Tongue (tissue), 2 donors: ENCODE measurements around the gene KLF15. TPM values are rescaled to one million over a fixed set of nuclear protein-coding genes. Genes with fewer than 3 reads are reported as not detected.
A peak's percentile ranks its signal among the peaks of the same experiment; 100 is the strongest.
"Not testable (repeated sequence)": the region's sequence is repeated elsewhere in the genome, so short reads cannot be mapped to it uniquely, and the experiment has no call there.

Experiments
- DNase-seq: peaks from one replicate; pipeline ENCODE4 v3.0.0-alpha.2; 2015
- total RNA-seq: library from RNA; depleted of rRNA; stranded (reverse); fragments of >200 nt; gene quantifications from one replicate; pipeline ENCODE4 v1.2.3, GENCODE V29; 2014

The KLF15 gene
- total RNA-seq, 1 donor from 2014 or later, result 12.1 TPM

DNA sequence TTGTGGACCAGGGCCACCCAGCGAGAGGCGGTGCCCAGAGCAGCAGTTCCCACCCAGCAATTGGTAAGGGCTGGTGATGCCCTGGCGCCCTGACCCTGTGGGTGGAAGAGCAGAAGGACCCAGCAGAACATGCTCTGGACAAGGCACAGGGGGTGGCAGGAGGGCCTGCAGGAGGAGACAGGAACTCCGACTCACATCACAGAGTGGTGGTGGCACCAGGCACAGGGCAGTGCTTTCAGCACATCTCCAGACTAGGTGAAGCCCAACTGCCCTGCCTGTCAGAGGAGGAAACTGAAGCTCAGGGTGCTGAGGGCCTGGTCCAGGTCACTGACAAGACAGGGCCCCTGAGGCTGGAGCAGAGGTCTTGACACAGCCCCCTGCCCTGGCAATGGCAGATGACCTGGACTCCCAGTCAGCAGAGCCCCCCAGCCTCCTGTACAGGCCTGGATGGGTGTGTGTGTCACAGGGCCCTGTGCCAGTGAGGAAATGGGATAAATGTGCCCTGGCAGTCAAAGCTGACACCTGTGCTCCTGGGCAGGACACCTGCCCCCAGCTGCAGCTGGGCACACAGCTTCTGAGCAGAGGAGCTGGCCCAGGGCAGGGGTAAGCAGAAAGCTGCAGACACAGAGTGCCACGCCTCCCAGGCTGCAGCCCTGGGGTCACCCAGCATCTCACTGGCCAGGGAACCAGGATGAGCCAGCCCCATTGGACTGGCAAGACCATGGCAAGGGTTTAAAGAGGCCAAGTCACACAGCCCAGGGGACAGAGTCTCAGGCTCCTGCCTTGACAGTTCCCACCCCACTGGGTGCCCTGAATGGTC, 11.4 kb downstream of the KLF15 start:
- no peak for DNase-seq

DNA sequence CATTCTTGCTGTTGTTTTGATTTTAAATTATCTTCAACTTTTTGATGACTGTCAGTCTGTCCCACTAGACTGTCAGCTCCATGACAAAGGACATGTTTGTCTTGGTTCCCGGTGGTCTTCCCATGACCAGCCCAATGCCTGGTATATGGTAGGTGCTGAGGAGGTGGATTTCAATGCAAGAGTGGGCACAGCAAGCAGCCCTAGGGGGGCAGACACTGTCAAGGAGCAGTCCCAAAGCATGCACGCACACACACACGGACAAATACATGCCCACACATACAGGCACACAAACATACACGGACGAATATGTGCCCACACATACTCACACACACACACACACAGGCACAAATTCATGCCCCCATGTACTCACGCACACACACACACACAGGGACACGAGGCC, 12.0 kb downstream of the KLF15 start:
- DNase-seq, result no peak

DNA sequence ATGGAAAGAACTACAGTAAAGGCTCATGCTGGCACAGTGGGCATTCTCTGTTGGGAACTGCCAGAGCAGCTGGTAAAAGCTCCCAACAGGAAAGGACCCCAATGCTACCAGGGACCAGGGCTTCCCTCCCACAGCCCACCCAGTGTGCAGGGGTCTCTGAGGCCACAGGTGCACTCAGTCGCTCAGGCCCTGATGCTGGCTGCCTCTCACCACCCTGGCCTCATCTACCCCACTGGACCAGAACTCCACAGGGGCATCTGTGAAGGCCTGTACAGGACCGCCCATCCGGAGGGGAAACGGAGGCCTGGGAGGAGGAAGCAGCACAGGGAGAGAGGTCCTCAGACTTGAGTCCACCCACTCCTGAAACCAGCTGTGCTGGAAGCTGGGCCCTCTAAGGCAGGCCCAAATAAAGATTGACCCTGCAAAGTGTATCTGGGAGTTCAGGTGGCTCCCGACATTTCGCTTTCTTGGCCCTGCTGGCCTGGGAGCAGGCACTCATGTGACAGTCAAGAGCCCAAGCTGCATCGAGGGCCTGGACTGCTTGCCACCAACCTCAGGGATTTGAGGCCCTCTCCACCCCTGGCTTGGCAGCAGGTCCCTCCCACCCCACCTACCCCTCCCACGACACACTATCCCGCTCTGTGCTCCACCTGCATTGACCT, 12.7 kb downstream of the KLF15 start:
- no peak for DNase-seq

DNA sequence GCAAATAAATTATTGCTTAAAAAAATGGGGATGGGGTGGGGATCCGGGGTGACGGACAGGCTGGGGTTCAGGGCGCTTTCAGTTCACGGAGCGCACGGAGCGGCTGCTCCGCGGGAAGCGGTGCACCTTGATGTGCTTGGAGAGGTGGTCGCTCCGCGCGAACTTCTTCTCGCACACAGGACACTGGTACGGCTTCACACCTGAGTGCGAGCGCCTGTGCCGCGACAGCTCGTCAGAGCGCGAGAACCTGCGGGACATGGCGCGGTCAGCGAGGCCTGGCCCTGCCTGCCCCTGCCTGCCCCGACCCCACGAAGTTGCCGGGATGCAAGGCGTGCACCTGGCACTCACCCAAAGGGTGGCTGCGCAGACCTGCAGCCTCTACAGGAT, 13.6 kb downstream of the KLF15 start:
- no peak for DNase-seq

DNA sequence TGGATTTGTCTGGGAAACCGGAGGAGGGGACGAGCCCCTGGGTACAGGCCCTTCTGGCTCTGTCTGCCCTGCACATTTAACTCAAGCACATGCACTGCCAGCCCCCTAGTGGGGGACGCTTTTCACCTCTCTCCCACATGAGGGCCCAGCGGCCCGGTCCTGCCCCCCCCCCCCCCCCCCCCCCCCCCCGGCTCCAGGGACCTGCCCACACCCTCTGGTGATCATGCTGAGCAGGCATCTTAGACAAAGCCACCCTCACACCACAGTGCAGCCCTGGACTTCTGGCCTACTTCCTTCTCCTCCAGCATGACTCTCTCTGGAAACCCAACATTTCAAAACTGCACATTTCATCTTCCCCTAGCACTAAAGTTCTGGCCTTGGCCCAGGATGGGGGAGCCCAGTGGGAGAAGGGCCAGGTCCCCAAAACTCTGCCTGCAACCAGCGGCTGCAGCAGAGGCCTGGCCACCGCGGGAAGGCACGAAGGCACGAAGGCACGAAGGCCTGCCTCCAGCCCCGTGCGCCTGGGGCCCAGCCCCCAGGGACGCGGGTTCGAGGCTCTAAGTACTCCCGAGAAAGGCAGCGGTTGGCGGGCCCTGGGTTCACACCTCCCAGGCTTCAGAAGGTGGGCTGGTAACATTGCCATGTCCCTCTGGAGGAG, 14.1 kb downstream of the KLF15 start:
- no peak for DNase-seq

DNA sequence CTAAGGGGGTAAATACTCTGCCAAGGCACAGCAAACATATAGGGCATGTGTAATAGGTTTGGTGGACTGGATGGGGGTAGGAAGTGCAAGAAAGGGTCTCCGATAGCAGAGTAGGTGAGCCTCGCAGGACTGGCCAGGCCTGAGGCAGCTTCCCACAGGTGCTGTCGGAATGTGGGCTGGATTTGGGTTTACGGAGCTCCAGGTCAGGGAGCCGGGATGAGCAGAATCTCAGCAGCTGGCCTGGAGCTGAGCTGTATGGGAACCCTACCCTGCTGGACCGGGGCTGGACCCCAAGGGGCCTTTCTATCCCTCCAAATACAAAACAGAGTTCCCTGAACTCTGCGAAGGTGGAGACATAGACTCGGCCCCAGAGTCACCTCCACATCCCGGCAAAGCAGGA, 15.0 kb downstream of the KLF15 start:
- no peak for DNase-seq

DNA sequence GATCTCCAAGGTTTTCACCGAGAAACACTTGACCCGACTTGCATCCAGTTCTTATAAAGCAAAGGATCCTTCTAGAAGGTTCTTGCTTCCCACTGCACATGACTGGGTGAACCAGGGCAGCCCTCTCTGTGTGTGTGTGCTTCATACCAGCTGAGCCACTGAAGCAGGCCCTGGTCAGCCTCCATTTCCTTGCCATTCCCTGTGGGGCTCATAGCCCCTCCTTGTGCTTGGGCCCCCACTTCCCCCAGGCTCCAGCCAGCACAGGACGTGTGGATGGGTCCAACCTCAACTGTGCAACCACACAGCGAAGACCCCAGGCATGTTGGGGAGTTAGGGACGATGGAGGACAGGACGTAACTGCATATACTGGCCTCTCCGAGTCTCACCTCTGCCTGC, 15.5 kb downstream of the KLF15 start:
- no peak for DNase-seq

DNA sequence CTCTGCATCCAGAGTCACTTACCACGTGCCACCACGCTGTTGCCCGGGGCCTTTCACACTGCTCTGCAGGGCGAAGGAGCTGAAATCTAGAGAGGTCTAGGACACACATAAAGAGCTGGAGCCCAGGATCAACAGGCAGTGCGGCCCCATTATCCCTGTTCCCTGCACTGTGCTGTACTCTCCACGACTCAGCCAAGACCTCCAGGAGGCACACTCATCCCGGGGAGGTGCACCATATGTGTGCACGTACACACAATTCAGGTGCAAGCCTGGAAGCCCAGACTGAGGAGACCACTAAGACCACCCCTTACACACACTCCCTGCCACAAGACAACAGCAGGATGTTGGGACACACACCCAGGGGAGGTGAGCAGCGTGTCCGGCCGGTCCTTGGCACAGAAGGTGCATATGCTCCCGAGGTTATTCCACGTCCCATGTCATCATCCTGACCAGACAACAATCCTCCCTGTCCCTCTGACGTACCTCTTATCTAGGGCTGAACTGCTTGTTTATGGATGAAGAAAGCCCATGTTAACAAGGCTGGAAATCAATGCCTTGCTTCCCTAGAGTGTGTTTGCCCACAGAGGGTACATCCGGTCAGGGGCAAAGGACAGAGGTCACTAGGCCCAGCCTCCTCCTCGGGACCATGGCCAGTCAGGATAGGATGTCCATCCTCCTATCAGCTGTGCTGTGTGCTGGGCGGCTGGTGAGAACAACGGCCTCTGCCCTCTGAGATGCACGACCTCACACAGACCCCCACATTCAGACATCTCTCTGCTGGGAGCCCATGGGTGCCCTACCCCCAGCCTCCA, 16.1 kb downstream of the KLF15 start:
- DNase-seq, result no peak

DNA sequence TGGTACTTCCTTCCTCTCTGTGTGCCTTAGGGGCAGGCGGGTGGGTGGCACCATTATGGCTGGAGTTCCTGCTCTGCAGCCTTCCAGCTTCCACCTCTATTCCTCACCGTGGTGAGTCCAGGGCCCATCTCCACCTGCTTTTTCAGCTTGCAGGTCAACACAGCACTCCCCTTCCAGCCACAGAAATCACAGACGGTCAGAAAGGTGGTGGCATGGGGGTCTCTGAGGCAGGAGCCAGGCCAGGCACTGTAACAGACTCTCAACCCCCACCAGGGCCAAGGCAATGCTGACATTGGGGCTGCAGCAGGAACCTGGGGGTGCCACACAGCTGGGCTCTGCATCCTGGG, 16.6 kb downstream of the KLF15 start:
- DNase-seq, result no peak

DNA sequence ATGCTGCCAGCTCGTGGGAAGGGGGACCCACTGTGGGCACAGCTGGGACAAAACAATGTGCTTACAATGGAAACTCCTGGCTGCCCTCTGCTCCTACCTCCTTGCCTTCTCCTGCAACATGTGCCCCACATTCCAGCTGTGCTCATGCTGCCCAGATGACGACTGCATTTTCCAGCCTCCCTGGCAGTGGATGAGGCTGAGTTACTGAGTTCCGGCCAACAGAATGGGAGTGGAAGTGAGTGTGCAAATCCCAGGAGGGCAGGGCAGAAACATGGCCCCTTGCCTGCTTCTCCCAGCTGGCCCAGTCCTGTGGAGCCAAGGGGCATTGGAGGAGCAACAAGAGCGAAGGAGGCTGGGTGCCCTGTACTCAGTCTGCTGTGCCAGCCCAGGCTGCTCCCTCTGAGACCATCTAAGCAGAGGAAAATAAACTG, 17.1 kb downstream of the KLF15 start:
- DNase-seq, result peak; percentile 39

DNA sequence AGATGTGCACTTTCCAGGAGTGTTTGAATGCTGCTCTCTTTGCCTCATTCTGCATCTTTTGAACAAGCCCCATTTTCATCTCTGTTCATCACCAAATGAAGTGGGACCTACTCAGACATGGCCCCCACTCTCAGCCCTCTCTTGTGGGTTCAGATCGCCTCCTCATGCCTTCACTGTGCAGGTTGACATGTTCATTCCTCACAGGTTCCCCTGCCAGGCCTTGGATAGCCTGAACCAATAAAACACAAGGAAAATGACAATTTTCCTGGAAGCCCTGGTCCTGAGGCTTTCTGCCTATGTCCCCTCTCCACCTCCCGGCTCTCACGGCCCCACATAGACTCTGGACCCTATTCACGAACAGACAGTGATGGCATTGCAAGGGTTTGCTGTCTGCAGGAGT, 17.7 kb downstream of the KLF15 start:
- DNase-seq, result no peak

DNA sequence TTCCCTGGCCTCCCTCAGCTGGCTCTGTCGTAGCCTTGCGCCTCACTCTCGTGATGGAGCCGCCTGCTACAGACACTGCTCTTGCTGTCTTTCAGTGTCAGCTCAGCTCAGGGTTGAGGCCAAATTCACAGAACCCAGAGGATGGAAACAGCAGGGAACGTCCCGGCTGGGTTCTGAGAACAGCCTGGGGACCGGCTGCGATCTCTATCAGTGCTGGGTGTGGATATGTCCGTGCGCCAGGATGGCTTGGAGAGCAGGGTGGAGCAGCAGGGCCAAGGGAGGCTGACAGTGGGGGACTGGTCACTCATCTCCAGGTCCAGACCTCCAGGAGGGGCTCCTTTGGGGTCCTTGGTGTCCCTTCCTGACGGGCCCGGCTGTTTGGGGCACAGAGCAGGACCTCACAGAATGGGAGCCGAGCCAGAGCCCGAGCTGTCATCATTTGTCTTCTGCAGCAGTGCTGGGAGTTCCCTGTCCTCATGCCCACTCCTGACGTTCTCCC, 18.4 kb downstream of the KLF15 start:
- DNase-seq, result no peak

DNA sequence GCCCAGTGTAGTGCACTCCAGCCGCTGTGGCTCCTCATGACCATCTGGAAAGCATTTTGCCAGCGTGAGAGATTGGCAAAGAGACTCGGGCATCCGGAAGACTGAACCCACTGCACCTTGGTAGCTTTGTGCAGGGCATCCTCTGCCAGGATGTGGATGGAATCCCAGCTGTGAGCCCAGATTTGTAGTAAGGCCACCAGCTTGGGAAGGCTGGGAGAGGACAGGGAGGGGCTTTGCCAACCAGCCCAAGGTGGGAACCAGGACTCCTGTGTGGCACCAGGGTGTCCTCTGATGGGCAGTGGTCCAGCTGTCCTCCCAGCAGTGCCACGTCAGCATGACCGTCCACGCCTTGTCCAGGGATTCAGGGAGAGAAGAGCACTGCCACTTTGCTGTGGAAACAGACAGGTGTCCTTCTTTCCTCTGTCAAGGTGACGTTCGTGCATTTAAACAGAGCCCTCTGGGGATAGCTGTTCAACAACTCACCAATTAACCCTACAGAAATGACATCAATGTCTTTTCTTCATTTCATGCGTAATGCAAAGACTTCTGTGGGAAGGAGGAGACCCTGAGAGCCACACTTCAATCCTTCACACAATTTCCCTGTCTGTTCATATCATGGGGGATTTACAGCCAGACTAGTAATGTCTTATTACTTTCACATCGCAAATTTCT, 19.1 kb downstream of the KLF15 start:
- DNase-seq, result no peak

DNA sequence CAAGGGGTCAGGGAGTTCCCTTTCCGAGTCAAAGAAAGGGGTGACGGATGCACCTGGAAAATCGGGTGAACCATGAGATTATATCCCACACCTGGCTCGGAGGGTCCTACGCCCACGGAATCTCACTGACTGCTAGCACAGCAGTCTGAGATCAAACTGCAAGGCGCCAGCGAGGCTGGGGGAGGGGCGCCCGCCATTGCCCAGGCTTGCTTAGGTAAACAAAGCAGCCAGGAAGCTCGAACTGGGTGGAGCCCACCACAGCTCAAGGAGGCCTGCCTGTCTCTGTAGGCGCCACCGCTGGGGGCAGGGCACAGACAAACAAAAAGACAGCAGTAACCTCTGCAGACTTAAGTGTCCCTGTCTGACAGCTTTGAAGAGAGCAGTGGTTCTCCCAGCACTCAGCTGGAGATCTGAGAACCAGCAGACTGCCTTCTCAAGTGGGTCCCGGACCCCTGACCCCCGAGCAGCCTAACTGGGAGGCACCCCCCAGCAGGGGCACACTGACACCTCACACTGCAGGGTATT, 25.3 kb downstream of the KLF15 start:
- not testable (repeated sequence) for DNase-seq

DNA sequence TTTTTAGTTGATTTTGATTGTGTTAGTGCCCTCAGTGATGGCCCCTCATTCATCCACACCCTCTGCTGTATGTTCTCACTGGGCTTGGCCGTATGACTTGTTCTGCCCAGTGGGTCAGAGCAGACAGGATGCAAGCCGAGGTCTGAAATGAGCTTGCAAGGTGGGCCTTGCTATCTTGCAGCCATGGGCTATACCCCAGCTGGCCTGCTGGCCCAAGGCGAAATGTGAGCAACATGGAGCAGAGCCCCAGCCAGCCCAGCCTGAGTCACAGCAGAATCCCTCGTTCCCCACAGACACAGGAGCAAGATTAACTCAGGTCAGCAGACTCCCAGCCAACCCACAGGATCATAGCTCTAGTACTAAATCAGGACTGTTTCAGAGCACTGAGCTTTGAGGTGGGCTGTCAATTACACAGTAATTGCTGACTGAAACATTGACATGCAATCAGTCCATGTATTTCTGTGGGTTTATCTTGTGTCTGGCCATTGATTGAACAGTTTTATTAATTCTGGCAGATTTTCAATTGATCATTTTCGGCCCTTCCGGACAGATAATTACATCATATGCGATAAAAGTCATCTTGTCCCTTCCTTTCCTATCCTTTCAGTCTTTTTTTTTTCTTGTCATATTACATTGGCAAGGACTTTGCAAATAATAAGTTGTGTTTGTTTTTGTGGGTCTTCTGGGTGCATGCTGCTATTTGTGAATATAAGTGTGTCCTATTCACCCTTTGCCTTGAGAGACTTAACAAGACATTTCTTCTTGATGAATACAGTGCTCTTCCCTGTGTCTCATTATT, 27.1 kb downstream of the KLF15 start:
- DNase-seq, result no peak

DNA sequence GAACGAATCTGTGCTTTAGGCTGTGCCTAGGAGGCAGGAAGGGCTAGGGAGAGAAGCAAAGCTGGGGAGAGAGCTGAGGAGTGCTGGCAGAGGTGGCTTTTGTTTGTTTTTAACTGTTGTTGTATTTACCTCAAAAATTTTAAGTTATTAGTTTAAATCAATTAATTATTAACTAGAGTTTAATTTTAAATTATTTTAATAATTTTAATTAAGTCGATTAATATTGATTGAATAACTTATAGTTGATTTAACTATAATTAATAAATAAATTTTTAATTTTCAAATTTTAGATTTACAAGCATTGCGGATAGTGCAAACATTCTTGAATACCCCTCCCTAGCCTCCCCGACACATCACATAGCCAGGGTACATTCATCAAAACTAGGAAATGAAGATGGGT, 30.6 kb downstream of the KLF15 start:
- DNase-seq, result no peak

DNA sequence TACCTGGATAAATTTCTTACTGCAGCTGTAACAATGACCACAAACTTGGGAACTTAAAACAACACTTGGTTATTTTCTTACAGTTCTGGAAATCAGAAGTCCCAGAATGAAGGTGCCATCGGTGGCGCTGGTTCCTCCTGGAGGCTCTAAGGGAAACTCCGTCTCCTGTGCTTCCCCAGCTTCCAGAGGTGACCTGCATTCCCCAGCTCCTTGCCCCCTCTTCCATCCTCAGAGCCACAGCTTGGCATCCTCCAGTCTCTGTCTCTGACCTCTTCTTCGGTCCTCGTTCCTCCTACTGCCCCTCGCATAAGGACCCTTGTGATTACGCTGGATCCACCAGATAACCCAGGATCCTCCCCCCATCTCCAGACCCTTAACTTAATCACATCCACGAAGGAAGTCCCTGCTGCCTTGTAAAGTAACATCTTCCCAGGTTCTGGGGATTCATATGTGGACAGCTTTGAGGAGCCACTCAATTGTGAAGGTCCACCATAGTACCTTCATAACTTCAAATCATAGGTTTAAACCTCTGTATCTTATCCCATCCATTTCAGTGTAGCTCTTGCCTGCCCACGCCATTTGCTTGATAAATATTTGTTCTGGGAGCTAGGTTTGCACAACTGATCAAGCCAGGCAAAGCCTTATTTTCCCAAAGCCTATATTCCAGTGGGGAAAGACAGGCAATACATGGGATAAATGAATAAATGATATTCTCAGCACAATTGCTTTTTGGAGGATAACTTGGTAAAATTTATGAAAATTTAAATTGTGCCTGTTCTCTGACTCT, 34.8 kb downstream of the KLF15 start:
- no peak for DNase-seq

DNA sequence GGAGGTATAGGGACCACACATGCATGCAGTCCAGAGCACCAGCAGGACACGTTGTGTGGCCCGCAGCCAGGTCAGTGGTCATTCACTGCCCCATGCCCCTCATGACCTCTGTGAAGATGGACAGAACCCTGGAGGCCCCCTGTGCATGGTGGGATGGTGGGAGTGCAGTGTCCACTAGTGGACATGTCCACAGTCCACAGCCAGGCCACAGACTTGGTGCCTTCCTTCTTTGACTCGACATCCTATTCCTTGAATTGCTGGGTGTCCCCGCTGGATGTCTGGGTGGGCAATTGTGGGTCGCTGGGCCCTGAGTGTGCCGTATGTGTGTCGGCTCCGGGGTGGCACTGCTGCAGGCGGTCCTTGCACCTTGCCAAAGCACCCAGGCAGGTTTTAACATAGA, 35.7 kb downstream of the KLF15 start:
- no peak for DNase-seq

DNA sequence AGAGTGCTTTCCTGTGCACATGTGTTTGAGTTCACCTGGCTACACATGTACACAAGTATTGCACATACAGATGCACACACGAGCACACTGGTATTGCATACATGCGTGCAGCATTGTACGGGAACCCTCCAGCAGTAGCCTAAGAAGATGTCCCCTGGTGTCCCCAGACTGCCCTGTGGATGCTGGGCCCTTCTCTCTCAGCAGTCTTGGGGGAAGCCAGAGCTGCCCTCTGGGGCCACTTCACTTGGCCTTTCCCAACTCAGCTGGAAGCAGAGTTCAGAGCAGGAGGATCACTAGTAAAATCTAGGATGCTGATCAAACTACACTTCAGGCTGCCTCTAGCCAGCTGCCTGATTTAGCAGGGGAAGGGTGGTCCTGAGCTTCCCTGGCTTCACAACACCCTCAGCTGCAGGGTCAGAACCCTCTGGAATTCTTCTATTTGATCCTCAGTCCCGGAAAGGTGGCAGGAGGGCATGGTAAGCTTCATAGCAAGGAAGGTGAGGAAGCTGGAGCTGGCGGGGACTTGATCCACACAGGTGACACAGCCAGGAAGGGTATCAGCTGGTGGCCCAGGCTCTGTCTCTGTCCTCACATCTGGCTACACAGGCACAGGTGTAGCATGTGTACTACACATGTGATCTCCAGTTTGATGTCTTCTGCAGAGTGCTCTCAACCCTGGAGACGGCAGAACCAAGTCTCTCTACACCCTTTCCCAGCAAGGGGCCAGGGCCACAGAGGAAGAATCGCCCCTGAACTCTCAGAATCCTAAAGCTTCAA, 36.5 kb downstream of the KLF15 start:
- no peak for DNase-seq
